K562 (cell line): Measurements from ENCODE around the gene CTPS1. TPM values are rescaled to one million over a fixed set of nuclear protein-coding genes. Genes with fewer than 3 reads are reported as not detected.

Source experiments
- ATAC-seq: fragments of 200-7000 bp; cut with Tn5 transposase; 3 replicates; pipeline ENCODE4 v1.9.1; 2020; ENCODE audit warnings: moderate library complexity
- BruUV-seq: library from RNA; stranded (reverse); fragments of 400-500 nt; replicated peaks from 2 replicates; lab custom pipeline; 2021; lab: Mats Ljungman, UMichigan
- CTCF ChIA-PET: fragments of 300-600 bp; formaldehyde crosslinking; extraction: SDS; loops from one replicate; lab custom pipeline; 2021; ENCODE audit warnings: low intra/inter-chr PET ratio; lab: Yijun Ruan, JAX
- POLR2A ChIA-PET: fragments of 300-600, 350-650 bp; sonication (Branson Sonifier 250); formaldehyde crosslinking; extraction: SDS; loops from one replicate; lab custom pipeline; 2021; ENCODE audit warnings: antibody characterized with exemption, inconsistent platforms; lab: Yijun Ruan, JAX
- DNase-seq, 4 experiments: peaks; one replicate each; pipeline versions ENCODE4 v3.0.0 to v3.0.0-alpha.2; 2011 to 2018; ENCODE audit warnings: low spot score in 3 of 4, mixed read lengths in 3 of 4; ENCODE audit errors: extremely low read depth in 1 of 4
- FAIRE-seq: peaks from 2 replicates; lab custom pipeline; 2011; peaks lifted over from hg19 to GRCh38; lab: Jason Lieb, UNC
- H2AFZ ChIP-seq: 2 replicates; pipeline ENCODE4 v1.6.0; 2011; ENCODE audit warnings: low read depth, low read length, control low read depth, inconsistent platforms
- H3K27ac ChIP-seq: fragments of 200-600 bp; 3 replicates; pipeline ENCODE4 v1.8.0; 2011; ENCODE audit warnings: low read depth, mild to moderate bottlenecking, control low read depth, inconsistent platforms, low read length, moderate library complexity, mixed read lengths; ENCODE audit errors: extremely low read depth
- H3K27me3 ChIP-seq, 2 experiments: fragments of 300-600 bp in 1 of 2; 2 replicates in 1 of 2; 3 replicates in 1 of 2; pipeline versions ENCODE4 v1.6.0 to v1.8.0; 2011; ENCODE audit warnings: inconsistent platforms in 2 of 2, low read length in 2 of 2, mild to moderate bottlenecking in 1 of 2, mixed read lengths in 1 of 2, moderate library complexity in 1 of 2; ENCODE audit not compliant: control insufficient read depth in 2 of 2, insufficient read depth in 2 of 2
- H3K36me3 ChIP-seq: fragments of 300-600 bp; 3 replicates; pipeline ENCODE4 v1.8.0; 2011; ENCODE audit warnings: mild to moderate bottlenecking, low read length, inconsistent platforms; ENCODE audit not compliant: control insufficient read depth, insufficient read depth
- H3K4me1 ChIP-seq, 2 experiments: fragments of 200-600 bp in 1 of 2; replicated peaks in 1 of 2; 2 replicates in 1 of 2; 3 replicates in 1 of 2; pipeline versions ENCODE4 v1.5.1 to v1.8.0; 2011; ENCODE audit warnings: inconsistent platforms in 2 of 2, low read length in 2 of 2, mild to moderate bottlenecking in 1 of 2, mixed read lengths in 1 of 2, moderate library complexity in 1 of 2; ENCODE audit not compliant: control insufficient read depth in 2 of 2, insufficient read depth in 2 of 2
- H3K4me2 ChIP-seq: 2 replicates; pipeline ENCODE4 v1.6.1; 2011; ENCODE audit warnings: low read length, control low read depth, inconsistent platforms, mixed read lengths; ENCODE audit not compliant: insufficient read depth
- H3K4me3 ChIP-seq: fragments of 200-600 bp; sonication (generic), shearing (Covaris generic); 2 replicates; pipeline ENCODE4 v1.5.1; 2016; ENCODE audit warnings: control low read depth, inconsistent platforms
- H3K79me2 ChIP-seq: fragments of 200-600 bp; 3 replicates; pipeline ENCODE4 v1.8.0; 2011; ENCODE audit warnings: low read length, inconsistent platforms; ENCODE audit not compliant: control insufficient read depth, insufficient read depth
- H3K9ac ChIP-seq, 2 experiments: 2 replicates each; pipeline versions ENCODE4 v1.6.0 to v1.6.1; 2011; ENCODE audit warnings: low read depth in 2 of 2, low read length in 2 of 2, control low read depth in 1 of 2, inconsistent platforms in 1 of 2, mild to moderate bottlenecking in 1 of 2, mixed read lengths in 1 of 2; ENCODE audit not compliant: insufficient read depth in 1 of 2
- H3K9me1 ChIP-seq: one replicate; pipeline ENCODE4 v1.6.0; 2011; ENCODE audit warnings: inconsistent platforms, mild to moderate bottlenecking, low read length, moderate library complexity; ENCODE audit not compliant: control insufficient read depth, insufficient read depth
- H3K9me3 ChIP-seq: replicated peaks from 2 replicates; pipeline ENCODE4 v1.5.1; 2011; ENCODE audit warnings: low read depth, low read length, inconsistent platforms; ENCODE audit not compliant: control insufficient read depth, insufficient read depth
- H4K20me1 ChIP-seq: replicated peaks from 2 replicates; pipeline ENCODE4 v1.6.1; 2011; ENCODE audit warnings: low read length, inconsistent platforms, mixed read lengths; ENCODE audit not compliant: control insufficient read depth, insufficient read depth
- NONO ChIP-seq, 2 experiments: fragments of 200-400 bp in 1 of 2; fragments of 450-650 bp in 1 of 2; formaldehyde crosslinking in 1 of 2; IDR thresholded peaks; 2 replicates each; pipeline ENCODE4 v1.6.1; 2017; ENCODE audit warnings: low read depth in 2 of 2, mild to moderate bottlenecking in 2 of 2, moderate library complexity in 2 of 2, low read length in 1 of 2
- RBM34 ChIP-seq: fragments of 200-400 bp; formaldehyde crosslinking; IDR thresholded peaks from 2 replicates; pipeline ENCODE4 v1.6.1; 2018; ENCODE audit warnings: low read length, borderline replicate concordance; ENCODE audit not compliant: insufficient read depth
- TCFL5 ChIP-seq: fragments of 250-450 bp; sonication (Bioruptor Pico); conservative IDR thresholded peaks from 2 replicates; pipeline ENCODE4 v1.6.1; 2021; ENCODE audit warnings: mild to moderate bottlenecking, moderate library complexity, matching md5 sums
- ZNF592 ChIP-seq: fragments of 450-650 bp; IDR thresholded peaks from 2 replicates; pipeline ENCODE4 v1.6.1; 2017; ENCODE audit warnings: antibody characterized with exemption, mild to moderate bottlenecking
- WGBS: fragments of 100-300 bp; shearing (Covaris generic); methylation state at CpG from one replicate; pipeline ENCODE4 v1.1.6; 2016; ENCODE audit warnings: low coverage, mixed read lengths; ENCODE audit not compliant: insufficient coverage; ENCODE audit errors: missing lambda C conversion rate; 5-methylcytosine and 5-hydroxymethylcytosine counted together
- in situ Hi-C: fragments of 300-500 bp; cut with MboI; formaldehyde crosslinking; loops from 4 replicates; pipeline ENCODE4 v1.15.0; 2018; ENCODE audit warnings: inconsistent platforms, mixed read lengths
- intact Hi-C: fragments of 100-400 bp; cut with micrococcal nuclease; formaldehyde crosslinking; loops from 2 replicates; pipeline ENCODE4 v1.14.2; 2022
- polyA plus RNA-seq, 8 experiments: library from polyadenylated mRNA; depleted of rRNA in 4 of 8; stranded (reverse) in 5 of 8; unstranded in 3 of 8; fragments of >200 nt; fragmentation: Nextera tagmentation in 2 of 8; fragmentation: Illumina TruSeq in 1 of 8; extraction: Ambion mirVana in 2 of 8; extraction: Trizol in 1 of 8; gene quantifications; 2 replicates each; pipeline versions ENCODE4 v1.2.1 to v1.2.3, GENCODE V29; 2011 to 2014; ENCODE audit warnings: inconsistent platforms in 1 of 8, missing spikeins in 1 of 8
- total RNA-seq, 7 experiments: library from RNA; depleted of rRNA in 6 of 7; stranded (reverse); fragments of >200 nt in 6 of 7; fragmentation: Illumina TruSeq in 2 of 7; extraction: Trizol in 2 of 7; gene quantifications; 2 replicates each; pipeline versions ENCODE4 v1.2.1 to v1.2.3, GENCODE V29; 2011 to 2021; ENCODE audit warnings: low replicate concordance in 1 of 7
- TF ChIP-seq, protein P1 (sequence below), 2 experiments: fragments of 450-650 bp; IDR thresholded peaks; 2 replicates each; pipeline ENCODE4 v1.6.1; 2016; ENCODE audit warnings: mild to moderate bottlenecking in 2 of 2, borderline replicate concordance in 1 of 2, low read depth in 1 of 2, moderate library complexity in 1 of 2

The CTPS1 gene
- total and polyA plus RNA-seq, 9 of the 15 experiments (the other 6 are each of a cell fraction or from before 2014, with no cell fraction given): 44.4 to 164 (median 87.7) TPM

- DNase-seq: no peak
- peaks cover 0 to 16% of the 10 kb centered on the region in 2 experiments; a peak in 4 of 5 replicates for H3K4me1 ChIP-seq
- no peaks in the 10 kb centered on the region for H3K9me3 ChIP-seq
- no peak for FAIRE-seq
- H3K79me2 ChIP-seq: no peaks in the 10 kb centered on the region
- H3K9ac ChIP-seq: no peak overlapping the region
- H3K9me1 ChIP-seq: no peaks in the 10 kb centered on the region
- ChIA-PET POLR2A (no interaction called here), CTCF (no interaction called here)
- ATAC-seq: no peak
- no TSS peak for BruUV-seq
- intact Hi-C loops (loop anchor here (10.0 kb wide), 1 partner anchor 199 kb away; the partner anchor contains the start of gene SCMH1), in situ Hi-C loops (no loop called here)
- no peak overlapping the region for H3K4me2 ChIP-seq
- 62% methylated on average over 5 of the region's 5 CpGs for WGBS
- no peaks in the 10 kb centered on the region for H4K20me1 ChIP-seq
- H3K27ac ChIP-seq: no peak overlapping the region
- H3K4me3 ChIP-seq: no peak overlapping the region
- H3K36me3 ChIP-seq: peaks cover 54% of the 10 kb centered on the region
- H2AFZ ChIP-seq: no peak overlapping the region
- H3K27me3 ChIP-seq: no peaks in the 10 kb centered on the region
- TF ChIP-seq ZNF592 (no peak), TCFL5 (CRISPR knock-in tag) (no peak), NONO (IDR thresholded peaks at IDR 0.05; ENCODE audit: low read depth in 2 of 2, low read length in 1 of 2) (no peak), RBM34 (no peak)
- TF ChIP-seq, protein P1, sequence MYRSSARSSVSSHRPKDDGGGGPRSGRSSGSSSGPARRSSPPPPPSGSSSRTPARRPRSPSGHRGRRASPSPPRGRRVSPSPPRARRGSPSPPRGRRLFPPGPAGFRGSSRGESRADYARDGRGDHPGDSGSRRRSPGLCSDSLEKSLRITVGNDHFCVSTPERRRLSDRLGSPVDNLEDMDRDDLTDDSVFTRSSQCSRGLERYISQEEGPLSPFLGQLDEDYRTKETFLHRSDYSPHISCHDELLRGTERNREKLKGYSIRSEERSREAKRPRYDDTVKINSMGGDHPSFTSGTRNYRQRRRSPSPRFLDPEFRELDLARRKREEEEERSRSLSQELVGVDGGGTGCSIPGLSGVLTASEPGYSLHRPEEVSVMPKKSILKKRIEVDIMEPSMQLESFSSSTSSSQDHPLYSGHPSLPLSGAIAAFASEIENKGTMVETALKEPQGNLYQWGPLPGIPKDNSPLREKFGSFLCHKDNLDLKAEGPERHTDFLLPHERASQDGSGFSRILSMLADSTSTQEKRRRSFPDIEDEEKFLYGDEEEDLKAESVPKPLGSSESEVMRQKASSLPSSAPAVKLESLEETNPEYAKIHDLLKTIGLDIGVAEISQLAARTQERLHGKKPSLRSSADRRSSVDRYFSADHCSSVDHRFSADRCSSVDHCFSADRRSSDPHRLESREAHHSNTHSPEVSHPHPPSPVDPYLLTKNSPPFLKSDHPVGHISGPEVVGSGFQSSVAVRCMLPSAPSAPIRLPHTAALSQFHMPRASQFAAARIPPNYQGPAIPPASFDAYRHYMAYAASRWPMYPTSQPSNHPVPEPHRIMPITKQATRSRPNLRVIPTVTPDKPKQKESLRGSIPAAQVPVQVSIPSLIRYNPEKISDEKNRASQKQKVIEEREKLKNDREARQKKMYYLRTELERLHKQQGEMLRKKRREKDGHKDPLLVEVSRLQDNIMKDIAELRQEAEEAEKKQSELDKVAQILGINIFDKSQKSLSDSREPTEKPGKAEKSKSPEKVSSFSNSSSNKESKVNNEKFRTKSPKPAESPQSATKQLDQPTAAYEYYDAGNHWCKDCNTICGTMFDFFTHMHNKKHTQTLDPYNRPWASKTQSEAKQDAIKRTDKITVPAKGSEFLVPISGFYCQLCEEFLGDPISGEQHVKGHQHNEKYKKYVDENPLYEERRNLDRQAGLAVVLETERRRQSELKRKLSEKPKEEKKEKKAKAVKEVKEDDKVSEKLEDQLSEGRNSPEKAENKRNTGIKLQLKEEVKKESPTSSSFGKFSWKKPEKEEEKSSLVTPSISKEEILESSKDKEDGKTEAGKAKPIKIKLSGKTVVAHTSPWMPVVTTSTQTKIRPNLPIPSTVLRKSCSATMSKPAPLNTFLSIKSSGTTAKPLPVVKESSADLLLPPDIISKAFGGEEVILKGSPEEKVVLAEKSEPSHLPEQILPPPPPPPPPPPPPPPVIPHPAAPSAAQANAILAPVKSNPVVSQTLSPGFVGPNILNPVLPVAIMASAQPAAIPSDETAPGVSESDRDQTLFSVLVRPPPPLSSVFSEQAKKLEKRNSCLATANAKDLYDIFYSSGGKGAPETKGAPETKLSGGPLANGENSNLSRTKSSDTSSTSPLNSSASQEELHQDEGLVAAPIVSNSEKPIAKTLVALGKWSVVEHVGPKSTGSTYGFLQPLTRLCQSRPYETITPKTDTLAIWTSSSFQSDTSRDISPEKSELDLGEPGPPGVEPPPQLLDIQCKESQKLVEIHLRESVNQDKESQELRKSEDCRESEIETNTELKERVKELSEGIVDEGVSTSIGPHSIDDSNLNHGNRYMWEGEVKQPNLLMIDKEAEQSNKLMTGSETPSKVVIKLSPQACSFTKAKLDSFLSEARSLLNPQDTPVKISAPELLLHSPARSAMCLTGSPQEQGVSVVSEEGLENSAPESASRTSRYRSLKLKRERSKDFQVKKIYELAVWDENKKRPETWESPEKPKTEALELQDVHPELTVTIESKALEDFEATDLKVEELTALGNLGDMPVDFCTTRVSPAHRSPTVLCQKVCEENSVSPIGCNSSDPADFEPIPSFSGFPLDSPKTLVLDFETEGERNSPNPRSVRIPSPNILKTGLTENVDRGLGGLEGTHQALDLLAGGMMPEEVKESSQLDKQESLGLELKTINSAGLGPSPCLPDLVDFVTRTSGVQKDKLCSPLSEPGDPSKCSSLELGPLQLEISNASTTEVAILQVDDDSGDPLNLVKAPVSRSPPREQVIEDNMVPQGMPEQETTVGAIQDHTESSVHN (IDR thresholded peaks at IDR 0.05; ENCODE audit: borderline replicate concordance in 1 of 2, low read depth in 1 of 2): no peak
Observed at GRCh38 chr1:41045740-41046139, 66.2 kb downstream of the CTPS1 start.
